GM19372 (cell line): Measurements from ENCODE around the gene NSD2.
"Not testable (repeated sequence)": the region's sequence is repeated elsewhere in the genome, so short reads cannot be mapped to it uniquely, and the experiment has no call there.

Experiments
- ATAC-seq: cut with Tn5 transposase; IDR thresholded peaks from one replicate; pipeline ENCODE4 v1.9.1; 2021; ENCODE audit warnings: mild to moderate bottlenecking, low read depth, moderate library complexity; ENCODE audit not compliant: unreplicated experiment

NSD2 gene

DNA sequence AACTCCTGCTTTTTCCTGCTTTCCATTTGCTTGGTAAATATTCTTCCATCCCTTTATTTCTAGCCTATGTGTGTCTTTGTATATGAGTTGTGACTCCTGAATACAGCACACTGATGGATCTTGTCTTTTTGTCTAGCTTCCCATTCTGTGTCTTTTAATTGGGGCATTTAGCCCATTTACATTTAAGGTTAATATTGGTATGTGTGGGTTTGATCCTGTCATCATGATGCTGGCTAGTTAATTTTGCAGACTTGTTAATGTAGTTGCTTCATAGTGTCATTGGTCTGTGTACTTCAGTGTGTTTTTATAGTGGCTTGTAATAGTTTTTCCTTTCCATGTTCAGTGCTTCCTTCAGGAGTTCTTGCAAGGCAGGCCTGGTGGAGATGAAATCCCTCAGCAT is 160.0 kb downstream of the NSD2 start:
- not testable (repeated sequence) for ATAC-seq
